ENCODE results near the gene DOK3. TPM values are rescaled to one million over a fixed set of nuclear protein-coding genes. Genes with fewer than 3 reads are reported as not detected.
A peak's percentile ranks its signal among the peaks of the same experiment; 100 is the strongest.

Gene DOK3
- total RNA-seq, 4 donors from 2014 or later, result 0.60 to 17.2 (median 7.8) TPM

DNA sequence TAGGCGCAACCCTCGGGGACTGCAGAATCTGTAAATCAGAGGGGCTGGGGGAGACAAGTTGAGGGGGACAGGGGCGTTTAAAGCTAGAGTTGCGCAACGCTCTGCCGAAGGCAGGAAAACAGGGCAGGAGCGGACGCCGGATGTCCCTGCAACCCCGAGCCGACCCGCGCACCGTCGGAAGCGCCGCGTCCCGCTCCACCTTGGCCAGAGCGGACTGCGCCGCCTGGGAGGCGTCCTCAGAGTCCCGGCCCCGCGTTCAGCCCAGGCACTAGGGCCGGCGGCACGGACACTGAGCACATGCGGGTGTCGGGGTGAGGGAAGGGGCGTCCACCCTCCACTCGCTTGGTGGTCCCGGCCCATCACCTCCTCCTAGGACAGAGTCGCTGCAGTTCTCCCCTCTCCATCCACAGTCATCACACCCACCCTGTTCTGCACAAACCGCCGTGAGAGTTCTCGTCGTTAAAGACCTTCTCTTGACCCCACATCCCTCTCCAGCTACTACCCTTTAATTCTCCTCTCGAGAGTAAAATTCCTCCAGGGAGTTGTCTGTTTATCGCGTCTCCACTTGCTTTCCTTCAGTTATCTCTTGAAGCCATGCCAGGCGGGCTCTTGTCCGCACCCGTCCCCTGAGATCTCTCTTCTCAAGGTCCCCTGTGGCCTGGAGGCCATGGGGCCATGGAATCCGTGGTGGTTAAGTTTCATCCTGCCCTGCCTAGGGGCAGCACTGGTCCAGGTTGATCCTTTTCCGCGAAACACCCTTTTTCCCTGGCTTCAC, 11.4 kb downstream of the DOK3 start:
- intact Hi-C loops (cut with DNase I; ENCODE audit: low total_unique reads), result no loop called here
- in situ Hi-C loops (cut with MboI; ENCODE audit: low pct_ligation_motif_present in 1 of 4, low pct_unique_long_range_greater_than_20kb in 1 of 4, low sequenced_read_pairs in 3 of 4), result no loop called here
- DNase-seq, result peak; percentile 45
- WGBS, 2 donors (ENCODE audit: low coverage in 1 of 2), result 12 to 15% methylated on average over 8 to 39 of the region's 48 CpGs
- peaks cover 10% of the 10 kb centered on the region for H3K27me3 ChIP-seq
- H3K36me3 ChIP-seq, result no peaks in the 10 kb centered on the region
- peak overlapping the region; percentile 19 to 80 (median 60) for H3K4me3 ChIP-seq
- peaks cover 17 to 57% (median 43%) of the 10 kb centered on the region in 4 donors for H3K4me1 ChIP-seq
- TF ChIP-seq, protein P1, sequence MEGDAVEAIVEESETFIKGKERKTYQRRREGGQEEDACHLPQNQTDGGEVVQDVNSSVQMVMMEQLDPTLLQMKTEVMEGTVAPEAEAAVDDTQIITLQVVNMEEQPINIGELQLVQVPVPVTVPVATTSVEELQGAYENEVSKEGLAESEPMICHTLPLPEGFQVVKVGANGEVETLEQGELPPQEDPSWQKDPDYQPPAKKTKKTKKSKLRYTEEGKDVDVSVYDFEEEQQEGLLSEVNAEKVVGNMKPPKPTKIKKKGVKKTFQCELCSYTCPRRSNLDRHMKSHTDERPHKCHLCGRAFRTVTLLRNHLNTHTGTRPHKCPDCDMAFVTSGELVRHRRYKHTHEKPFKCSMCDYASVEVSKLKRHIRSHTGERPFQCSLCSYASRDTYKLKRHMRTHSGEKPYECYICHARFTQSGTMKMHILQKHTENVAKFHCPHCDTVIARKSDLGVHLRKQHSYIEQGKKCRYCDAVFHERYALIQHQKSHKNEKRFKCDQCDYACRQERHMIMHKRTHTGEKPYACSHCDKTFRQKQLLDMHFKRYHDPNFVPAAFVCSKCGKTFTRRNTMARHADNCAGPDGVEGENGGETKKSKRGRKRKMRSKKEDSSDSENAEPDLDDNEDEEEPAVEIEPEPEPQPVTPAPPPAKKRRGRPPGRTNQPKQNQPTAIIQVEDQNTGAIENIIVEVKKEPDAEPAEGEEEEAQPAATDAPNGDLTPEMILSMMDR (IDR thresholded peaks at IDR 0.05), result no peak
- TF ChIP-seq POLR2A (IDR thresholded peaks at IDR 0.05), result no peak
- no peak for TF ChIP-seq POLR2AphosphoS5 (IDR thresholded peaks at IDR 0.05)
- no peak for TF ChIP-seq EP300 (IDR thresholded peaks at IDR 0.05; ENCODE audit: low read depth)
- no peaks in the 10 kb centered on the region for H3K9me3 ChIP-seq
- peak overlapping the region; percentile 91 to 96 (median 94) for H3K27ac ChIP-seq

DNA sequence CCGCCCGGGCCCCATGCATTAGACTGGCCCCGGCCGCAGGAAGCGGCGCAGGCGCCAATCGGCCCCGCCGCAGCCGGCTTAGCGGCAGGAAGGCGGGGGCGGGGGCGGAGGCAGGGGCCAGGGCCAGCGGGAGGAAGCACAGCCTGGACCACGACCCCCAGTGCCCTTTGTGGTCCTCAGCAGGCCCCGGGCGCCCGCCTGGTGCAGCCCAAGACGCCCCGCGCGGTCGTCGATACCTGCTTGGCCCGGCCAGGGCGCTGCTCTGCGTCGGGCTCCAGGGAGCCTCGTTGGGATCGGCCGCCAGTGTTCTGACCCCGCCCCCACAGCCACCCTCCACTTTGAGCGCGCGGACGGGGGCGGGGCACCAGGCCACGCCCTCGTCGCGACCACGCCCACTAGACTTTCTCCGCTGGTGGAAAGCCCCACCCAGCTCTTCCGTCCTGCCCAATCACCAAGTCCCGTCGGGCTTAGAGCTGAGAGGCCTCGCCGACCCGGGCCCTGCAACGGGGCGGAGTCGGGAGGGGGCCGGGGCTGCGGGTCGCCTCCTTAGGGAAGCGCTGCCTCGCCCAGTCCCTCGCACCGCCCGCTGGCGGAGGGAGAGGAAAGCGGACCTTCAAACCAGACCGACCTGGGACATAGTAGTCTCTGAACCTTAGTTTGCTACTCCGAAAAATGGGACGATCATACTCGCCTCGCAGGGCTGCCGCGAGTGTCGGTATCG, 12.2 kb downstream of the DOK3 start, which contains the start of gene PDLIM7:
Gene PDLIM7 (minus strand): TSS at position 313 of the 721 bp plus-strand sequence. CDS start 1,092 bp downstream, outside the sequence.
- intact Hi-C loops (cut with DNase I; ENCODE audit: low total_unique reads), result loop anchor here (2.0 kb wide), 2 partner anchors 41 to 71 kb away; partner anchors contain the start of gene GRK6
- Histone ChIP-seq H3K27me3 (peaks cover 10% of the 10 kb centered on the region), H3K4me1 (peaks cover 20 to 64% (median 45%) of the 10 kb centered on the region in 4 donors), H3K9me3 (no peaks in the 10 kb centered on the region), H3K27ac (peak within 1 kb of the TSS; percentile 91 to 96 (median 94)), H3K4me3 (peak within 1 kb of the TSS; percentile 54 to 80 (median 65)), H3K36me3 (no peaks in the 10 kb centered on the region)
- in situ Hi-C loops (cut with MboI; ENCODE audit: low pct_ligation_motif_present in 1 of 4, low pct_unique_long_range_greater_than_20kb in 1 of 4, low sequenced_read_pairs in 3 of 4), result no loop called here
- TF ChIP-seq, protein P1 (IDR thresholded peaks at IDR 0.05), result peak in 2 of 5 experiments; percentile 7 to 10
- no peak for TF ChIP-seq EP300 (IDR thresholded peaks at IDR 0.05; ENCODE audit: low read depth)
- TF ChIP-seq POLR2A (IDR thresholded peaks at IDR 0.05), result peak; percentile 90
- TF ChIP-seq POLR2AphosphoS5 (IDR thresholded peaks at IDR 0.05), result peak; percentile 95 to 96 (median 95)
- peak; percentile 97 for DNase-seq
- 0% methylated on average over 38 of the region's 73 CpGs; no CpG with 5 or more reads in 1 of the 2 donors for WGBS, 2 donors (ENCODE audit: low coverage in 1 of 2)

DNA sequence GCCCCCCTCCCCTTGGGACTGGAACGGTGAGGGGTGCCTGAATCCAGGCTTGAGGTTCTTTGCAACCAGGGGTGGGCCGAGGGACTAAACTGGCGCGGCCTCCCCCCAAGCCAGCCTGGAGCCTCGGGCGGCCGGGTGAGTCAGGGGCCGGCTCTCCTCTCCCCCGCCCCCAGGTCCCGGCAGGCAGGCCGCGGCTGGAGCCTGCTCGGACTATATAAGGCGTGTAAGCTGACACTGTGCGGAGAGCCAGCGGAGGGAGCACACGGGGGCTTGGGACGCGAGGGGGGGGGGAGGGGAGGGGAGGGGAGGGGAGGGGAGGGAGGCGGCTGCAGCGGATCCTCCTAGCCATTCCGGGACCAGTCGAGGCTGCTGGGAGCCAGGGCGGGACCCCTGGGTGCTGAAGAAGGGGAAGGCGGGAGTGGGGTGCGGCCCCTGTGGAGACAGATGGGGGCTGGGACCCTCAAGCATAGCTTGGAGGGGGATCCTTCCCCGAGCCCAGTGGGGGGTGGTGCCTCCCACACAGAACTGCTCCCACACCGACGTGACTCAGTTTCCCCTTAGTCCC, 12.8 kb downstream of the DOK3 start:
- in situ Hi-C loops (cut with MboI; ENCODE audit: low pct_ligation_motif_present in 1 of 4, low pct_unique_long_range_greater_than_20kb in 1 of 4, low sequenced_read_pairs in 3 of 4) (no loop called here), intact Hi-C loops (cut with DNase I; ENCODE audit: low total_unique reads) (loop anchor here (2.0 kb wide), 2 partner anchors 40 to 70 kb away; partner anchors contain the start of gene GRK6)
- H3K4me1 ChIP-seq, result peaks cover 24 to 71% (median 47%) of the 10 kb centered on the region in 4 donors
- H3K27me3 ChIP-seq, result peaks cover 10% of the 10 kb centered on the region
- peak; percentile 65 for DNase-seq
- WGBS, 2 donors (ENCODE audit: low coverage in 1 of 2), result 0% methylated on average over 15 of the region's 29 CpGs; no CpG with 5 or more reads in 1 of the 2 donors
- peak overlapping the region; percentile 54 to 80 (median 65) for H3K4me3 ChIP-seq
- H3K36me3 ChIP-seq, result no peaks in the 10 kb centered on the region
- H3K27ac ChIP-seq, result peak overlapping the region; percentile 91 to 96 (median 94)
- peak; percentile 33 to 75 (median 65) for TF ChIP-seq POLR2AphosphoS5 (IDR thresholded peaks at IDR 0.05)
- TF ChIP-seq, protein P1 (IDR thresholded peaks at IDR 0.05), result no peak
- no peaks in the 10 kb centered on the region for H3K9me3 ChIP-seq

All from transverse colon (tissue), 4 donors.